Ishikawa (cell line): Measurements from ENCODE around the gene PDE7B.

Experiments
- CEBPB ChIP-seq: IDR thresholded peaks from 2 replicates; pipeline ENCODE4 v1.6.1; 2012
- CREB1 ChIP-seq: IDR thresholded peaks from 2 replicates; pipeline ENCODE4 v1.6.1; 2012; ENCODE audit warnings: low read depth
- EGR1 ChIP-seq: IDR thresholded peaks from 2 replicates; pipeline ENCODE4 v1.6.1; 2012
- EP300 ChIP-seq: IDR thresholded peaks from 2 replicates; pipeline ENCODE4 v1.6.1; 2012; ENCODE audit warnings: borderline replicate concordance
- FOXM1 ChIP-seq: IDR thresholded peaks from 2 replicates; pipeline ENCODE4 v1.6.1; 2012; ENCODE audit warnings: low read depth, borderline replicate concordance
- MAX ChIP-seq: IDR thresholded peaks from 2 replicates; pipeline ENCODE4 v1.6.1; 2012
- NFIC ChIP-seq: IDR thresholded peaks from 2 replicates; pipeline ENCODE4 v1.6.1; 2012
- RAD21 ChIP-seq: IDR thresholded peaks from 2 replicates; pipeline ENCODE4 v1.6.1; 2012; ENCODE audit warnings: low read depth
- REST ChIP-seq: IDR thresholded peaks from 2 replicates; pipeline ENCODE4 v1.6.1; 2012; ENCODE audit warnings: low read depth, mild to moderate bottlenecking
- TAF1 ChIP-seq: IDR thresholded peaks from 2 replicates; pipeline ENCODE4 v1.6.1; 2012; ENCODE audit warnings: low read depth, mild to moderate bottlenecking
- TCF12 ChIP-seq: IDR thresholded peaks from 2 replicates; pipeline ENCODE4 v1.6.1; 2012; ENCODE audit warnings: low read depth
- TEAD4 ChIP-seq: IDR thresholded peaks from 2 replicates; pipeline ENCODE4 v1.6.1; 2012
- USF1 ChIP-seq: IDR thresholded peaks from 2 replicates; pipeline ENCODE4 v1.6.1; 2012
- YY1 ChIP-seq: IDR thresholded peaks from 2 replicates; pipeline ENCODE4 v1.6.1; 2012; ENCODE audit warnings: low read depth
- ZBTB7A ChIP-seq: IDR thresholded peaks from 2 replicates; pipeline ENCODE4 v1.6.1; 2012; ENCODE audit warnings: low read depth

PDE7B gene

GRCh38 chr6:136201732-136202131 is 350.2 kb downstream of the PDE7B start:
- TF ChIP-seq EGR1 (no peak), NFIC (no peak), RAD21 (peak; percentile 38)

- no peak for TF ChIP-seq YY1
- TF ChIP-seq USF1 = no peak
- no peak for TF ChIP-seq EP300
- no peak for TF ChIP-seq CEBPB
- no peak for TF ChIP-seq ZBTB7A
- no peak for TF ChIP-seq REST
- peak; percentile 3 for TF ChIP-seq RAD21
These were observed 357.3 kb downstream of the PDE7B start for GRCh38 chr6:136208783-136209182.

GRCh38 chr6:136209496-136209895 is 358.0 kb downstream of the PDE7B start:
- TF ChIP-seq TAF1 (no peak), EGR1 (no peak), NFIC (no peak)

- TF ChIP-seq USF1 (no peak), RAD21 (no peak), REST (no peak), CEBPB (no peak), TAF1 (no peak), YY1 (no peak), FOXM1 (no peak), EGR1 (no peak), NFIC (no peak), TEAD4 (no peak), ZBTB7A (no peak), EP300 (no peak), TCF12 (no peak), MAX (no peak), CREB1 (no peak)
These were observed 359.1 kb downstream of the PDE7B start for GRCh38 chr6:136210398-136211165.

GRCh38 chr6:136212608-136213007 is 361.1 kb downstream of the PDE7B start:
- TF ChIP-seq FOXM1 (no peak), NFIC (no peak), TEAD4 (no peak), RAD21 (no peak), ZBTB7A (no peak), CREB1 (no peak), MAX (no peak), EGR1 (no peak), CEBPB (no peak), USF1 (no peak), EP300 (no peak), REST (no peak), TAF1 (no peak), TCF12 (no peak), YY1 (no peak)
